Myometrial cell (primary cell): Measurements from ENCODE around the gene ZFHX2. TPM values are rescaled to one million over a fixed set of nuclear protein-coding genes. Genes with fewer than 3 reads are reported as not detected.

Experiments
- total RNA-seq: library from RNA; depleted of rRNA; stranded (reverse); fragments of >200 nt; gene quantifications from 2 replicates; pipeline ENCODE4 v1.2.3, GENCODE V29; 2015

ZFHX2 gene
- total RNA-seq: 1.9 TPM in 1 of 2 replicates, not detected in the other

GRCh38 chr14:23551266-23552028 lies at the start of gene ZFHX2:
TSS of gene ZFHX2 (minus strand) at chr14:23551765. CDS start at chr14:23535325, 16,440 bp downstream.

GRCh38 chr14:23578560-23579310 lies 27.2 kb upstream of the ZFHX2 start, which contains the start of gene JPH4:
TSS of gene JPH4 (minus strand) at chr14:23578790. CDS start at chr14:23577453, 1,337 bp downstream.

DNA sequence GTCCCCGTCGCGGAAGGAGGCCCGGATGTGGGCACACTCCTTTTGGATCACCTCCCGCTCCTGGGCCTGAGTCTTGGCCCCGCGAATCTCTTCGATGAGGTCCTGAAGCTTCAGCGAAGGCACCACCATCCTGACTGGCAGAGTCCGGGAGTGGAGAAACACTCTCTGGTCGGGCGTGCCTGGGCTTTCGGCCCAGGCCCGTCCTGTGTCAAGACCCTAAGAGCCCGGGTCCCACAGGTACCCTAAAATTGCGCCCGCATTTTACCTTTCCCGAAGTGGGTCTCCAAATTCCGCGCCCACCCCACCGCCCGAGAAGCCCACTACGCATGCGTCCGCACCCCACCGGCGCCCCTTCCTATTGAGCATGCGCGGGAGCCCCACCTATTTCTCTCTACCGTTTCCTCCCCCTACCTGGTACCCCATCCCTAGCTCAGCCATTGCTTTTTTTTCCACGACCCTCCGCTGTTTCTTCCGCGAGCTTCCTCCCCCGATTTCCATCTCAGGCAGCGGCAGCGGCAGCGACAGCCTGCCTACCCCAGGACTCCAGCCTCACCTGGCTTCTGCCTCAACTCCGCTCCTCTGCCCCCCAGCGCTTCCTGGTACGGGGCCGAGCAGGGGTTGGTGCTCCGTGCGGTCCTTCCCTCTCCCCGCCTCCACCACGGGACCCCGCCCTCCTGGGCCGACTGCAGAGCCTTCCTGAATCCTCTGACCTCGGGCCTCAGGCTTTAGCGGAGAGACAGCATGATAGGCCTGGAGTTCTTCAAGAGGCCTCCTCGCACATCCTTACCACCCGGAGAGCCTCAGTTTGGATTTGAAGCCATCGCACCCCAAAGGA lies 15.8 kb upstream of the ZFHX2 start, which contains the start of gene AP1G2:
TSS of gene AP1G2 (minus strand) at position 606 of the 835 bp plus-strand sequence. CDS start at position 129, 477 bp downstream.

DNA sequence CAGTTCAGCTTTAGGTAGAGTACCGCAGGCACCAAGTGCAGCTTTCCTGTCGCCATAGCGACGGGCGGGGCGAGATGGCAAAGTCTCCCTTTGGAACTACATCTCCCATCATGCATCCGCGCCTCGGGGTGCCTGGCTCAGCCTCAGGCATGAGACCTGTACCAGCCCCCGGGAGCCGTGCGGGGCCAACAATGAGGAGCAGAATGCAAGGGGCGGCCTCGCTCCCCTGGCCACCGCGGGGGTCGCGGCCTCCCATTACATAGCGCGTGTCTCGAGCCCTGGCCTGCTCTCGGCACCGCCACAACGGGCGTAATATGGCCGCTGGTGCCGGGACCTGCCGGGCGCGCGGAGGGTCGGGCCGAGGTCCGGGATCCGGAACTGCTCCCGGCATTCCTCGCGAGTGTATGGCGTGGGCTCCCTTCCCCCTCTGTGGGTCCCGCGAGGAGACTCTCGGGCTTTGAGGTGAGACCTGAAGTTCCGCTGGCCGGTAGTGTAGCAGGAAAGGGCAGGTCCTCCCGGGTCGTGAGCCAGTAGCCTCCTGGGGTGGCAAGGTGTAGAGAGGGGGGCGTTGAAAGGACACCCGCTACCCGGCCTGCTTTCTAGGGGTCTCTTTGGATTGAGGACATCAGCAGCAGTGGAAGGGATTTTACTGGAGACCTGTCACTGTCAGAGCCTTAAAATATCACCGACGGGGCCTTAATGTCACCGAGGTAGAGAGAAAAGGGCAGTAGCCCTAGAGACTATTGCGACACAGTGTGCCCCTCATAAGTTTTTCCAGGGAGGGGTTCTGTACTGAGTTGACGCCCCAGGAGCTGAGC lies 4.5 kb upstream of the ZFHX2 start, which contains the start of gene THTPA:
TSS of gene THTPA (plus strand) at position 390 of the 818 bp plus-strand sequence. CDS start 487 bp downstream, outside the sequence.

Other genes starting within 250 kb of the ZFHX2 start
- gene PPP1R3E, start 248.9 kb downstream of the ZFHX2 start, total RNA-seq: 1.1 and 1.2 TPM in 2 replicates
- gene BCL2L2, start 244.9 kb downstream of the ZFHX2 start, total RNA-seq: 16.7 and 21.1 TPM in 2 replicates
- gene PABPN1, start 230.3 kb downstream of the ZFHX2 start, total RNA-seq: 59.5 and 63.1 TPM in 2 replicates
- gene SLC22A17, start 198.9 kb downstream of the ZFHX2 start, total RNA-seq: 10.1 and 16.8 TPM in 2 replicates
- gene EFS, start 186.6 kb downstream of the ZFHX2 start, total RNA-seq: 10.5 and 11.8 TPM in 2 replicates
- not detected in 2 replicates for gene IL25, start 179.0 kb downstream of the ZFHX2 start, total RNA-seq
- not detected in 2 replicates for gene CMTM5, start 174.7 kb downstream of the ZFHX2 start, total RNA-seq
- gene MYH6, start 143.5 kb downstream of the ZFHX2 start, total RNA-seq: not detected in 2 replicates
- gene MYH7, start 116.1 kb downstream of the ZFHX2 start, total RNA-seq: not detected in 2 replicates
- gene NGDN, start 82.1 kb downstream of the ZFHX2 start, total RNA-seq: 23.4 and 26.8 TPM in 2 replicates
- gene THTPA, start 4.5 kb upstream of the ZFHX2 start, total RNA-seq: 10.3 and 22.5 TPM in 2 replicates
- gene AP1G2, start 16.0 kb upstream of the ZFHX2 start, total RNA-seq: 15.9 and 23.0 TPM in 2 replicates
- gene JPH4, start 27.0 kb upstream of the ZFHX2 start, total RNA-seq: not detected in 2 replicates
- 0.29 TPM in 1 of 2 replicates, not detected in the other for gene DHRS2, start 84.6 kb upstream of the ZFHX2 start, total RNA-seq